ENCODE data around the gene MYBPC2.

DNA sequence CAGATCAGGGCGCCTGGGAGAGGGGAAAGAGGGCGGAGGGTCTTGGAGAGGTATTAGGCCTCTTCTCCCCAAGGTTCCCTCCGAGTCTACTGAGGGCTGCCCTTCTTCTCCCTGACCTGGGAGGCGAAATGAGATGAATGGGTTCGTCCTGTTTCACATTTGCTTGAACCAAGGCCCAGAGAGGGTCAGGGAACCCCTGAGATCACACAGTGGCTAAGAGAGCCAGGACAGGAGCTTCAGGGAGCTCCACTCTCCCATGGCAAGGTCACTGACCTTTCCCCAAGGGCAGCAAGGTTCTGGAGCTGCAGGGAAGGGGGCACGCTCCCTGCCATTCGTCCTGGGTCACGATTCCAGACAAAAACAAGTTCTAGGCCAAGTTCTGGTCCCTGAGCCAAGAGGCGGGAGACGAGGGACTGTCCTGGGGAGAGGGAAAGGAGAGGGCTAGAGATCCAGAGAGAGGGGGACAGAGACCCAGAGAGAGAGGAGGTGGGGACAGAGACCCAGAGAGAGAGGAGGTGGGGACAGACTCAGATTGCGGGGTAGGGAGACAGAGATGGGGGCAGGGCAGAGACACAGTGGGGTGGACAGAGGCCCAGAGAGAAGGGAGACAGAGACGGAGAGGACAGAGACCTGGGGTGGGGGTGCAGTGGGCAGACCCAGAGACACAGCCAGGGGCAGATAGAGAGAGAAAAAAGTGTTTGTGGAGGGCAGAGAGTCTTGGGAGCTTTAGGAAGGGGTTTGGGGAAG, 80.5 kb downstream of the MYBPC2 start:
- TF ChIP-seq, protein P1, sequence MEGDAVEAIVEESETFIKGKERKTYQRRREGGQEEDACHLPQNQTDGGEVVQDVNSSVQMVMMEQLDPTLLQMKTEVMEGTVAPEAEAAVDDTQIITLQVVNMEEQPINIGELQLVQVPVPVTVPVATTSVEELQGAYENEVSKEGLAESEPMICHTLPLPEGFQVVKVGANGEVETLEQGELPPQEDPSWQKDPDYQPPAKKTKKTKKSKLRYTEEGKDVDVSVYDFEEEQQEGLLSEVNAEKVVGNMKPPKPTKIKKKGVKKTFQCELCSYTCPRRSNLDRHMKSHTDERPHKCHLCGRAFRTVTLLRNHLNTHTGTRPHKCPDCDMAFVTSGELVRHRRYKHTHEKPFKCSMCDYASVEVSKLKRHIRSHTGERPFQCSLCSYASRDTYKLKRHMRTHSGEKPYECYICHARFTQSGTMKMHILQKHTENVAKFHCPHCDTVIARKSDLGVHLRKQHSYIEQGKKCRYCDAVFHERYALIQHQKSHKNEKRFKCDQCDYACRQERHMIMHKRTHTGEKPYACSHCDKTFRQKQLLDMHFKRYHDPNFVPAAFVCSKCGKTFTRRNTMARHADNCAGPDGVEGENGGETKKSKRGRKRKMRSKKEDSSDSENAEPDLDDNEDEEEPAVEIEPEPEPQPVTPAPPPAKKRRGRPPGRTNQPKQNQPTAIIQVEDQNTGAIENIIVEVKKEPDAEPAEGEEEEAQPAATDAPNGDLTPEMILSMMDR (IDR thresholded peaks at IDR 0.05): no peak
- no peak for TF ChIP-seq POLR2A (IDR thresholded peaks at IDR 0.05)
- no peak for TF ChIP-seq EP300 (IDR thresholded peaks at IDR 0.05)
- no peak for TF ChIP-seq POLR2AphosphoS5 (IDR thresholded peaks at IDR 0.05)

Measured in sigmoid colon (tissue), 4 donors.